CD14-positive monocyte (primary cell): ENCODE measurements around the gene BDNF. TPM values are rescaled to one million over a fixed set of nuclear protein-coding genes. Genes with fewer than 3 reads are reported as not detected.
"Not testable (repeated sequence)": the region's sequence is repeated elsewhere in the genome, so short reads cannot be mapped to it uniquely, and the experiment has no call there.

Experiments
- DNase-seq, 3 donors: peaks; one replicate each; pipeline ENCODE4 v3.0.0-alpha.2; 2011 to 2022
- H2AFZ ChIP-seq: 2 replicates; pipeline ENCODE4 v1.6.0; 2012; ENCODE audit warnings: mild to moderate bottlenecking, low read depth, low read length, inconsistent platforms; ENCODE audit not compliant: insufficient read depth, poor library complexity, severe bottlenecking
- H3K27ac ChIP-seq, 2 donors: 1 replicate in 1 of 2; 2 replicates in 1 of 2; pipeline ENCODE4 v1.5.1; 2012 to 2013; ENCODE audit warnings: low read length in 2 of 2, control low read depth in 1 of 2, inconsistent platforms in 1 of 2, low read depth in 1 of 2, mild to moderate bottlenecking in 1 of 2
- H3K27me3 ChIP-seq, 2 donors: one replicate each; pipeline versions ENCODE4 v1.6.0 to v1.6.1; 2011 to 2013; ENCODE audit warnings: low read length in 2 of 2; ENCODE audit not compliant: control insufficient read depth in 2 of 2, insufficient read depth in 2 of 2
- H3K36me3 ChIP-seq, 2 donors: replicated peaks in 1 of 2; 1 replicate in 1 of 2; 2 replicates in 1 of 2; pipeline versions ENCODE4 v1.5.1 to v1.6.1; 2012 to 2013; ENCODE audit warnings: low read length in 2 of 2, control low read depth in 1 of 2, inconsistent platforms in 1 of 2, mild to moderate bottlenecking in 1 of 2; ENCODE audit not compliant: insufficient read depth in 2 of 2, control insufficient read depth in 1 of 2
- H3K4me1 ChIP-seq, 2 donors: 1 replicate in 1 of 2; 2 replicates in 1 of 2; pipeline versions ENCODE4 v1.5.1 to v1.6.1; 2012 to 2013; ENCODE audit warnings: low read length in 2 of 2, control low read depth in 1 of 2, inconsistent platforms in 1 of 2, mild to moderate bottlenecking in 1 of 2, moderate library complexity in 1 of 2; ENCODE audit not compliant: insufficient read depth in 2 of 2, control insufficient read depth in 1 of 2
- H3K4me2 ChIP-seq: replicated peaks from 2 replicates; pipeline ENCODE3; 2012; ENCODE audit warnings: low read length, moderate library complexity, mild to moderate bottlenecking; ENCODE audit not compliant: poor library complexity, severe bottlenecking; ENCODE audit errors: extremely low read depth
- H3K4me3 ChIP-seq, 3 experiments: fragments of 200-600 bp in 1 of 3; sonication (generic) in 1 of 3; replicated peaks in 1 of 3; 1 replicate in 2 of 3; 2 replicates in 1 of 3; pipeline ENCODE4 v1.5.1; 2011 to 2013; ENCODE audit warnings: low read length in 3 of 3, mild to moderate bottlenecking in 3 of 3, control low read depth in 2 of 3, low read depth in 2 of 3, inconsistent platforms in 1 of 3, moderate library complexity in 1 of 3
- H3K79me2 ChIP-seq: 2 replicates; pipeline ENCODE4 v1.6.0; 2012; ENCODE audit warnings: mild to moderate bottlenecking, control low read depth, inconsistent platforms, low read length, moderate library complexity; ENCODE audit not compliant: insufficient read depth
- H3K9ac ChIP-seq: 2 replicates; pipeline ENCODE4 v1.6.0; 2017; ENCODE audit warnings: low read length, mild to moderate bottlenecking; ENCODE audit not compliant: insufficient read depth, poor library complexity, severe bottlenecking
- H3K9me3 ChIP-seq, 2 donors: replicated peaks in 1 of 2; 1 replicate in 1 of 2; 2 replicates in 1 of 2; pipeline versions ENCODE4 v1.5.1 to v1.6.1; 2012 to 2013; ENCODE audit warnings: low read length in 2 of 2, control low read depth in 1 of 2; ENCODE audit not compliant: control insufficient read depth in 1 of 2, insufficient read depth in 1 of 2
- H4K20me1 ChIP-seq: 2 replicates; pipeline ENCODE4 v1.6.0; 2012; ENCODE audit warnings: mild to moderate bottlenecking, low read length, control low read depth, moderate library complexity; ENCODE audit not compliant: insufficient read depth
- H3K27ac Mint-ChIP-seq, 7 donors: one replicate each; pipeline ENCODE4 v1.8.0; 2020; ENCODE audit warnings: mild to moderate bottlenecking in 7 of 7, mixed read lengths in 7 of 7, moderate library complexity in 6 of 7, inconsistent platforms in 2 of 7
- H3K27me3 Mint-ChIP-seq, 3 donors: one replicate each; pipeline ENCODE4 v1.8.0; 2021 to 2022; ENCODE audit warnings: low read depth in 3 of 3, mild to moderate bottlenecking in 3 of 3, mixed read lengths in 3 of 3, moderate library complexity in 3 of 3, inconsistent platforms in 1 of 3
- H3K36me3 Mint-ChIP-seq, 2 donors: one replicate each; pipeline ENCODE4 v1.8.0; 2020; ENCODE audit warnings: mixed read lengths in 2 of 2, inconsistent platforms in 1 of 2, mild to moderate bottlenecking in 1 of 2
- H3K4me1 Mint-ChIP-seq: one replicate; pipeline ENCODE4 v1.8.0; 2020; ENCODE audit warnings: mild to moderate bottlenecking, mixed read lengths
- H3K4me3 Mint-ChIP-seq, 2 donors: one replicate each; pipeline ENCODE4 v1.8.0; 2020; ENCODE audit warnings: mild to moderate bottlenecking in 2 of 2, mixed read lengths in 2 of 2, moderate library complexity in 1 of 2
- H3K9me3 Mint-ChIP-seq, 7 donors: one replicate each; pipeline ENCODE4 v1.8.0; 2020 to 2022; ENCODE audit warnings: mixed read lengths in 7 of 7, mild to moderate bottlenecking in 6 of 7, moderate library complexity in 6 of 7, inconsistent platforms in 2 of 7
- WGBS: methylation state at CpG from one replicate; pipeline ENCODE4 v1.1.5; 2013; ENCODE audit warnings: missing lambda C conversion rate; ENCODE audit not compliant: insufficient coverage; 5-methylcytosine and 5-hydroxymethylcytosine counted together
- intact Hi-C, 2 donors: fragments of 100-400 bp; cut with micrococcal nuclease; formaldehyde crosslinking; loops; one replicate each; pipeline versions ENCODE4 v1.15.0 to v1.15.1; 2023
- polyA plus RNA-seq, 3 donors: library from polyadenylated mRNA; depleted of rRNA in 1 of 3; unstranded in 2 of 3; stranded (reverse) in 1 of 3; fragments of 300-500 nt in 2 of 3; fragments of >200 nt in 1 of 3; fragmentation: Illumina TruSeq in 2 of 3; gene quantifications; 1 replicate in 2 of 3; 2 replicates in 1 of 3; pipeline ENCODE4 v1.2.3, GENCODE V29; 2012 to 2021
- TF ChIP-seq, protein P1 (sequence below): fragments of 200-600 bp; IDR thresholded peaks from one replicate; pipeline ENCODE4 v1.8.0; 2022; ENCODE audit warnings: antibody characterized with exemption, mild to moderate bottlenecking

The BDNF gene
- polyA plus RNA-seq, 3 donors, result not detected

DNA sequence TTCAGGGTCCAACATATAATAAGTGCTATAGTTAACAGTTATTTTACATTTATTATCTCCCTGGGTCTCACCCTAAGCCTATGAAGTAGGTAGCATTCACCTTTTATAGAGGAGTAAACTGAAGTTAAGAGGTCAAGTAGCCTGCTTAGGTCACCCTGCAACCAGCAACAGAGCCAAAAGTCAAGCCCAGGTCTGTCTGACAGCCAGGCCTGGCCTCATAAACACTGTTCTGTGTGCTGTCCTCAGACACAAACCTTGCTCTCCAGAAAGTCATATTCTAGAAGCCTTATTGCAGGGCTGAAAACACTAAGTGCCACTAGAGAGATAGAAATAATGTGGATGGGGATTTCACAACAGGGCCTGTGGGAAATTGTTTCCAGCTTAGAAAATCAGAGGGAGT, 59.3 kb downstream of the BDNF start:
- TF ChIP-seq, protein P1, sequence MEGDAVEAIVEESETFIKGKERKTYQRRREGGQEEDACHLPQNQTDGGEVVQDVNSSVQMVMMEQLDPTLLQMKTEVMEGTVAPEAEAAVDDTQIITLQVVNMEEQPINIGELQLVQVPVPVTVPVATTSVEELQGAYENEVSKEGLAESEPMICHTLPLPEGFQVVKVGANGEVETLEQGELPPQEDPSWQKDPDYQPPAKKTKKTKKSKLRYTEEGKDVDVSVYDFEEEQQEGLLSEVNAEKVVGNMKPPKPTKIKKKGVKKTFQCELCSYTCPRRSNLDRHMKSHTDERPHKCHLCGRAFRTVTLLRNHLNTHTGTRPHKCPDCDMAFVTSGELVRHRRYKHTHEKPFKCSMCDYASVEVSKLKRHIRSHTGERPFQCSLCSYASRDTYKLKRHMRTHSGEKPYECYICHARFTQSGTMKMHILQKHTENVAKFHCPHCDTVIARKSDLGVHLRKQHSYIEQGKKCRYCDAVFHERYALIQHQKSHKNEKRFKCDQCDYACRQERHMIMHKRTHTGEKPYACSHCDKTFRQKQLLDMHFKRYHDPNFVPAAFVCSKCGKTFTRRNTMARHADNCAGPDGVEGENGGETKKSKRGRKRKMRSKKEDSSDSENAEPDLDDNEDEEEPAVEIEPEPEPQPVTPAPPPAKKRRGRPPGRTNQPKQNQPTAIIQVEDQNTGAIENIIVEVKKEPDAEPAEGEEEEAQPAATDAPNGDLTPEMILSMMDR, result no peak
- Mint-ChIP-seq H3K4me3 (no peak overlapping the region), H3K9me3 (peaks cover 0 to 19% (median 6%) of the 10 kb centered on the region in 7 donors), H3K4me1 (no peaks in the 10 kb centered on the region), H3K36me3 (no peaks in the 10 kb centered on the region), H3K27ac (no peak overlapping the region), H3K27me3 (no peaks in the 10 kb centered on the region)
- H4K20me1 ChIP-seq, result no peaks in the 10 kb centered on the region
- H3K36me3 ChIP-seq, result no peaks in the 10 kb centered on the region
- H2AFZ ChIP-seq, result no peak overlapping the region
- H3K9ac ChIP-seq, result no peak overlapping the region
- H3K4me3 ChIP-seq, result no peak overlapping the region
- H3K4me2 ChIP-seq, result no peak overlapping the region
- no peak for DNase-seq
- no peak overlapping the region for H3K27ac ChIP-seq
- H3K4me1 ChIP-seq, result no peaks in the 10 kb centered on the region
- peaks cover 0 to 5% of the 10 kb centered on the region in 2 donors for H3K9me3 ChIP-seq
- intact Hi-C loops, result no loop called here
- H3K79me2 ChIP-seq, result no peaks in the 10 kb centered on the region
- no peaks in the 10 kb centered on the region for H3K27me3 ChIP-seq

DNA sequence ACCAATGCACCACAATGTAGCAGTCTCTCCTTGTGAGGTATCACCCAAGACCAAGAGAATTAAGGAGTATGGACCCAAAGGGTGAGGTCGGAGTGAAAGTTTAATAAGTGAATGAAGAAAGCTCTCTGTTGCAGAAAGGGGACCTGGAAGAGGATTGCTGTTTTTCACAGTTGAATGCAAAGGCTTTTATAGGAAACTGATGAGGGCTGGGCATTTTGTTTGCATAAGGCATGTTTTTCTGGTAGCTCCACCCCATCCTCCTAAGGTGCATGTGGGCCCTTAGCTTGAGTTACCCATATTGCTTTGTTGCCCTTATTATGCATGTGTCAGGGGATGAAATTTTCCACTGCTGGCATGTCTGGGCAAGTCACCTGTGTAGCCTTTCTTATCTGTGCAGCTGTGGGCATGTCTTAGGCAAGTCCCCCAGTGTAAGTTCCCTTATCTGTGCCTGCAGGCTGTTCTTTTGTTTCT, 64.7 kb downstream of the BDNF start:
- no peak overlapping the region for H2AFZ ChIP-seq
- H3K27me3 Mint-ChIP-seq, result peaks cover 0 to 1% (median 0%) of the 10 kb centered on the region in 3 donors

DNA sequence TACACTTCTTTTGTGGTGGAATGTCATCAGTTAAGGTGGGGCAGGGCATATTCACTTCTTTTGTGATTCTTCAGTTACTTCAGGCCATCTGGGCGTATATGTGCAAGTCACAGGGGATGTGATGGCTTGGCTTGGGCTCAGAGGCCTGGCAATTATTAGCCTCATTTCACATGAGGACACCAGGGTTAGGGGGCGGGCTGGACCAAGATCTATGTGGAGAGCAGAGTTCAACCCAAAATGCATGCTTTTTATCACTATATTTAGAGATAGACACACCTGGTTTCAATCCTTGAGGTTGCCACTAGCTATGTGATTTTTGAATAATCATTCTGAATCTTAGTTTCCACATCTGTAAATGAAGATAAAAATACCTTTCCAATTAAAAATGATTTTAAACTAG, 65.5 kb downstream of the BDNF start:
- DNase-seq, H3K27me3 ChIP-seq, H3K36me3 Mint-ChIP-seq, H3K79me2 ChIP-seq, H3K4me2 ChIP-seq, H3K9me3 ChIP-seq, H3K4me3 ChIP-seq, H3K27ac ChIP-seq, intact Hi-C loops, H4K20me1 ChIP-seq, H3K36me3 ChIP-seq, H2AFZ ChIP-seq, H3K27me3 Mint-ChIP-seq, H3K4me1 ChIP-seq, H3K4me3 Mint-ChIP-seq, H3K27ac Mint-ChIP-seq, H3K4me1 Mint-ChIP-seq, H3K9ac ChIP-seq: not testable (repeated sequence)
- peaks cover 11 to 55% (median 21%) of the 10 kb centered on the region in 7 donors for H3K9me3 Mint-ChIP-seq
- no CpG with 5 or more reads among the region's 2 CpGs for WGBS

More for the DNA sequence above, 64.7 kb downstream of the BDNF start:
- Mint-ChIP-seq H3K27ac (no peak overlapping the region), H3K36me3 (no peaks in the 10 kb centered on the region), H3K4me1 (no peaks in the 10 kb centered on the region), H3K4me3 (no peak overlapping the region), H3K9me3 (peaks cover 11 to 54% (median 21%) of the 10 kb centered on the region in 7 donors)
- no peaks in the 10 kb centered on the region for H3K4me1 ChIP-seq
- peaks cover 0 to 5% of the 10 kb centered on the region in 2 donors for H3K9me3 ChIP-seq
- TF ChIP-seq, protein P1, result no peak
- no peak overlapping the region for H3K4me3 ChIP-seq
- no peaks in the 10 kb centered on the region for H3K36me3 ChIP-seq
- intact Hi-C loops, result no loop called here
- H3K27ac ChIP-seq, result no peak overlapping the region
- no peak overlapping the region for H3K9ac ChIP-seq
- H4K20me1 ChIP-seq, result no peaks in the 10 kb centered on the region
- no peak for DNase-seq
- no peaks in the 10 kb centered on the region for H3K27me3 ChIP-seq
- no peaks in the 10 kb centered on the region for H3K79me2 ChIP-seq
- no peak overlapping the region for H3K4me2 ChIP-seq
- WGBS, result 83% methylated on average over 1 of the region's 1 CpG
